Erythroblast (primary cell): ENCODE results near the gene KRTAP10-7.

ENCODE experiments used
- GATA1 ChIP-seq: IDR thresholded peaks from 2 replicates; pipeline ENCODE4 v1.6.1; 2011; ENCODE audit warnings: low read depth, mild to moderate bottlenecking, control low read depth, low read length, moderate library complexity
- POLR2A ChIP-seq: IDR thresholded peaks from 2 replicates; pipeline ENCODE4 v1.6.1; 2011; ENCODE audit warnings: mild to moderate bottlenecking, low read length

GRCh38 chr21:44568261-44568660 lies 32.1 kb upstream of the KRTAP10-7 start:
- TF ChIP-seq POLR2A: no peak
- TF ChIP-seq GATA1: no peak
